CD4-positive, alpha-beta T cell (primary cell): Measurements from ENCODE around the gene SCAI. TPM values are rescaled to one million over a fixed set of nuclear protein-coding genes. Genes with fewer than 3 reads are reported as not detected.

Source experiments
- ATAC-seq: fragments of 200-7000 bp; cut with Tn5 transposase; one replicate; pipeline ENCODE4 v1.10.0; 2022; ENCODE audit warnings: mild to moderate bottlenecking; ENCODE audit not compliant: poor library complexity
- CTCF ChIA-PET: fragments of 350-600 bp; sonication (Branson Sonifier 250); formaldehyde crosslinking; loops from one replicate; lab custom pipeline; 2021; ENCODE audit warnings: antibody characterized with exemption, inconsistent platforms; lab: Charles Lee
- POLR2A ChIA-PET: fragments of 350-600 bp; sonication (Branson Sonifier 250); formaldehyde crosslinking; loops from one replicate; lab custom pipeline; 2021; ENCODE audit warnings: antibody characterized with exemption, inconsistent platforms; lab: Charles Lee
- DNase-seq, 14 experiments: peaks; one replicate each; pipeline ENCODE4 v3.0.0-alpha.2; 2013 to 2020; ENCODE audit warnings: mixed read lengths in 2 of 14
- H3K27ac ChIP-seq, 2 donors: one replicate each; pipeline versions ENCODE4 v1.5.1 to v1.7.0; 2013; ENCODE audit warnings: low read length in 2 of 2, low read depth in 1 of 2, mild to moderate bottlenecking in 1 of 2
- H3K27me3 ChIP-seq, 2 experiments: 1 replicate in 1 of 2; 2 replicates in 1 of 2; pipeline versions ENCODE4 v1.6.1 to v1.7.0; 2013; ENCODE audit warnings: low read length in 2 of 2, control low read depth in 1 of 2, mild to moderate bottlenecking in 1 of 2, moderate library complexity in 1 of 2; ENCODE audit not compliant: insufficient read depth in 2 of 2, control insufficient read depth in 1 of 2
- H3K36me3 ChIP-seq: one replicate; pipeline ENCODE4 v1.6.1; 2013; ENCODE audit warnings: low read length, control low read depth; ENCODE audit not compliant: insufficient read depth
- H3K4me1 ChIP-seq: one replicate; pipeline ENCODE4 v1.6.1; 2013; ENCODE audit warnings: low read length, control low read depth; ENCODE audit not compliant: insufficient read depth
- H3K4me3 ChIP-seq: one replicate; pipeline ENCODE4 v1.5.1; 2013; ENCODE audit warnings: mild to moderate bottlenecking, low read length, moderate library complexity
- H3K9me3 ChIP-seq, 2 experiments: 1 replicate in 1 of 2; 2 replicates in 1 of 2; pipeline versions ENCODE4 v1.6.1 to v1.7.0; 2013; ENCODE audit warnings: low read length in 2 of 2, mild to moderate bottlenecking in 2 of 2, control low read depth in 1 of 2, moderate library complexity in 1 of 2; ENCODE audit not compliant: control insufficient read depth in 1 of 2, insufficient read depth in 1 of 2
- H3K27ac Mint-ChIP-seq: one replicate; pipeline ENCODE4 v1.8.0; 2020; ENCODE audit warnings: mixed read lengths
- H3K27me3 Mint-ChIP-seq: one replicate; pipeline ENCODE4 v1.8.0; 2021; ENCODE audit warnings: mixed read lengths
- H3K36me3 Mint-ChIP-seq: one replicate; pipeline ENCODE4 v1.8.0; 2021; ENCODE audit warnings: low read depth, mixed read lengths
- H3K4me1 Mint-ChIP-seq: one replicate; pipeline ENCODE4 v1.8.0; 2021; ENCODE audit warnings: low read depth, mixed read lengths
- H3K4me3 Mint-ChIP-seq: one replicate; pipeline ENCODE4 v1.8.0; 2020; ENCODE audit warnings: mild to moderate bottlenecking, mixed read lengths
- H3K9me3 Mint-ChIP-seq: one replicate; pipeline ENCODE4 v1.8.0; 2020; ENCODE audit warnings: mixed read lengths
- intact Hi-C, 2 experiments: fragments of 100-400 bp; cut with DNase I in 1 of 2; cut with micrococcal nuclease in 1 of 2; formaldehyde crosslinking; loops; one replicate each; pipeline versions ENCODE4 v1.15.1 to v1.9.0; 2023 to 2025; cut with DNase I, micrococcal nuclease
- total RNA-seq, 174 experiments: library from RNA in 2 of 174; stranded (reverse) in 2 of 174; gene quantifications; one replicate each; pipeline ENCODE4 v1.2.3 and lab custom pipeline; 2021 to 2026
- TF ChIP-seq, protein P1 (sequence below): fragments of 200-600 bp; IDR thresholded peaks from one replicate; pipeline ENCODE4 v1.8.0; 2022; ENCODE audit warnings: antibody characterized with exemption, mild to moderate bottlenecking

Gene SCAI
- total RNA-seq, 2 experiments from 2014 or later = 11.6 to 13.4 TPM

DNA sequence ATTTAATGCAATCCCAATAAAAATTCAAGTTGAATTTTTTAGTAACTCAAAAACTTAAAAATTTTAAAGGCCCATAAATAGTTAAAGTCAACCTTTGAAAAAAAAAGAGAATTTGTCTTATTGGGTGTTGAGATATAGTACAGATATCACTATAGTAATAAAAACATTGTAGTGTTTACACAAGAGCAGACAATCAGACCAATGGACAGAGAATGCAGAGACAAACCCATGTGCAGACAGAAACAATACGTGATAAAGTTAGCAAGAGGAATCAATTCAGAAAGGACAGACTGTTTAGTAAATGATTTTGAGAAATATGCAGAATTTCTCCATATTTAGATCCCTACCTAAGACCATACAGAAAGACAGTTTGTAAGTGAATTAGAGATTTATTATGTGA lies 236.4 kb downstream of the SCAI start:
- Histone ChIP-seq H3K36me3 (peaks cover 37% of the 10 kb centered on the region), H3K27ac (no peak overlapping the region), H3K9me3 (no peaks in the 10 kb centered on the region), H3K27me3 (no peaks in the 10 kb centered on the region), H3K4me3 (no peak overlapping the region), H3K4me1 (no peaks in the 10 kb centered on the region)
- H3K4me1 Mint-ChIP-seq = no peaks in the 10 kb centered on the region
- POLR2A ChIA-PET = no interaction called here
- no peak for ATAC-seq
- peaks cover 5% of the 10 kb centered on the region for H3K27me3 Mint-ChIP-seq
- no peak for DNase-seq
- no peak overlapping the region for H3K4me3 Mint-ChIP-seq
- no peak overlapping the region for H3K27ac Mint-ChIP-seq
- H3K9me3 Mint-ChIP-seq = no peaks in the 10 kb centered on the region
- intact Hi-C loops = no loop called here
- H3K36me3 Mint-ChIP-seq = peaks cover 66% of the 10 kb centered on the region
- TF ChIP-seq, protein P1, sequence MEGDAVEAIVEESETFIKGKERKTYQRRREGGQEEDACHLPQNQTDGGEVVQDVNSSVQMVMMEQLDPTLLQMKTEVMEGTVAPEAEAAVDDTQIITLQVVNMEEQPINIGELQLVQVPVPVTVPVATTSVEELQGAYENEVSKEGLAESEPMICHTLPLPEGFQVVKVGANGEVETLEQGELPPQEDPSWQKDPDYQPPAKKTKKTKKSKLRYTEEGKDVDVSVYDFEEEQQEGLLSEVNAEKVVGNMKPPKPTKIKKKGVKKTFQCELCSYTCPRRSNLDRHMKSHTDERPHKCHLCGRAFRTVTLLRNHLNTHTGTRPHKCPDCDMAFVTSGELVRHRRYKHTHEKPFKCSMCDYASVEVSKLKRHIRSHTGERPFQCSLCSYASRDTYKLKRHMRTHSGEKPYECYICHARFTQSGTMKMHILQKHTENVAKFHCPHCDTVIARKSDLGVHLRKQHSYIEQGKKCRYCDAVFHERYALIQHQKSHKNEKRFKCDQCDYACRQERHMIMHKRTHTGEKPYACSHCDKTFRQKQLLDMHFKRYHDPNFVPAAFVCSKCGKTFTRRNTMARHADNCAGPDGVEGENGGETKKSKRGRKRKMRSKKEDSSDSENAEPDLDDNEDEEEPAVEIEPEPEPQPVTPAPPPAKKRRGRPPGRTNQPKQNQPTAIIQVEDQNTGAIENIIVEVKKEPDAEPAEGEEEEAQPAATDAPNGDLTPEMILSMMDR = no peak
- CTCF ChIA-PET = no interaction called here

DNA sequence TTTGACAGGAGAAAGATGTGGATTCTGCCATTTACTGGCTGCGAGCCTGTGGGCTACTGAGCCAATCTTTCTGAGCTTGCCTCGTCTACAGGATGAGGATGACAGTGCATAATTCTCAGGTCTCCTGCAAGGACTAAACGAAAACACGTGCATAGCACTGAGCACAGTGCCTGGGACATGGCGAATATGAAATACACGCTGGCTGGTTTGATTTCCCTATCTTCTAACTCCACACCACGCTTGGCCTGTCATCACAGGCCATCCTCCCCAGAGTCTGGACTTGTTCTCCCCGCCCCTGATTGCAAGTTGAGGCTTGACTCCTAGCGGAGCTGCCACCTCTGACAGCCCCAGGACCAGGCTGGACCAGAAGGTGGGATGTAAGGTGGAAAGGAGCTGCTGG lies 243.5 kb downstream of the SCAI start:
- Histone ChIP-seq H3K36me3 (peaks cover 54% of the 10 kb centered on the region), H3K9me3 (no peaks in the 10 kb centered on the region), H3K4me1 (no peaks in the 10 kb centered on the region), H3K27ac (no peak overlapping the region), H3K27me3 (no peaks in the 10 kb centered on the region), H3K4me3 (no peak overlapping the region)
- TF ChIP-seq, protein P1 = no peak
- Mint-ChIP-seq H3K4me1 (peaks cover 8% of the 10 kb centered on the region), H3K4me3 (no peak overlapping the region), H3K36me3 (peaks cover 81% of the 10 kb centered on the region), H3K27ac (no peak overlapping the region), H3K9me3 (no peaks in the 10 kb centered on the region), H3K27me3 (peaks cover 5% of the 10 kb centered on the region)
- ChIA-PET CTCF (no interaction called here), POLR2A (no interaction called here)
- intact Hi-C loops = no loop called here
- DNase-seq (no peak), ATAC-seq (no peak)

DNA sequence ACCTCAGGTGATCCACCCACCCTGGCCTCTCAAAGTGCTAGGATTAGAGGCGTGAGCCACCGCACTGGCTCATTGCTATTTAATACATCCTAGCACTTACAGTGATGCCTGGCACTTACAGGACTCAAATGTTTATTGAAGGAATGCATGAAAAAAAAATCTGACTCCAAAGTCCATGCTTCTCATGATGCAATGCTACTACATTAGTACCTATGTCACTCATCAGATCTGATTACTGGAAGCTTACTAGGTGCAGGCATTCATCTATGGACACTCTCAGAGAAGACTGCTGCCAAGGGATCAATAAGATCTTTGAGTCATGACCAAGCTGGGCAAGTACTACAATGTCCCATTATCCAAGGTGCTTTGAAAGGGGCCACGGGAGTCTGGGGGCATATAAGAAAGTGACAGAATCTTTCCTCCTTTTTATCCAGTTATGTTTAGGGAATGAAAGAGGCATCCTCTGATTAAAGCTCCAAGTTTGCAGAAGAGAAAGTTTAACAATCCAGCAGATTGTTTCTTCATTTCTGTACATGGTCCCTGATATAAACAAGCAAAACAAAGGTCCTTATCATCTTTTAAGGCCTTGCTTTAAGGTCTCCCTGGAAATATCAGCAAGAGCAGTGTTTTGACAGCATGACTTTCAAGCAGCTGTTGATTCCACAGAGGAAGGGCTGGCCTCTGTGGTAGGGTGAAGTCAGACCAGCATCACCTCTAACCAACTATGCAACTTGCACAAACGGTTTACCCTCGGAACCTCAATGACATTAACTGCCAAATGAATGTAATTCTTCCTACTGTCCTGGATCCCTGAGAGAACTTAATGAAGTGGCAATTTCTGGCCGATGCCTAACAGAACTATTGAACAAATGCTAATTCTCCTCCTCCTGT lies 245.5 kb downstream of the SCAI start:
- peaks cover 8% of the 10 kb centered on the region for H3K4me1 ChIP-seq
- no peak overlapping the region for H3K4me3 ChIP-seq
- CTCF ChIA-PET = no interaction called here
- DNase-seq = no peak
- Mint-ChIP-seq H3K9me3 (no peaks in the 10 kb centered on the region), H3K27me3 (no peaks in the 10 kb centered on the region), H3K4me1 (peaks cover 14% of the 10 kb centered on the region), H3K36me3 (peaks cover 85% of the 10 kb centered on the region), H3K27ac (no peak overlapping the region), H3K4me3 (no peak overlapping the region)
- intact Hi-C loops = no loop called here
- H3K27ac ChIP-seq = no peak overlapping the region
- POLR2A ChIA-PET = no interaction called here
- TF ChIP-seq, protein P1 = no peak
- H3K9me3 ChIP-seq = no peaks in the 10 kb centered on the region
- no peaks in the 10 kb centered on the region for H3K27me3 ChIP-seq
- ATAC-seq = no peak
- H3K36me3 ChIP-seq = peaks cover 62% of the 10 kb centered on the region
